Uterus (tissue), 4 donors: Measurements from ENCODE around the gene ITGAL. TPM values are rescaled to one million over a fixed set of nuclear protein-coding genes. Genes with fewer than 3 reads are reported as not detected.

Experiments used
- DNase-seq, 2 donors: peaks; one replicate each; pipeline ENCODE4 v3.0.0-alpha.2; 2019 to 2020
- H3K27ac ChIP-seq, 2 donors: fragments of 200-600 bp; sonication (generic); 1 replicate in 1 of 2; 2 replicates in 1 of 2; pipeline ENCODE4 v1.5.1; 2016 to 2018
- H3K27me3 ChIP-seq, 2 donors: fragments of 200-600 bp; sonication (generic); one replicate each; pipeline ENCODE4 v1.5.1; 2018 to 2019; ENCODE audit warnings: control low read depth in 1 of 2
- H3K36me3 ChIP-seq, 2 donors: fragments of 200-600 bp; sonication (generic); one replicate each; pipeline ENCODE4 v1.5.1; 2019; ENCODE audit warnings: control low read depth in 1 of 2
- H3K4me1 ChIP-seq, 2 donors: fragments of 200-600 bp; sonication (generic); one replicate each; pipeline ENCODE4 v1.5.1; 2018 to 2019; ENCODE audit warnings: control low read depth in 1 of 2
- H3K4me3 ChIP-seq, 2 donors: fragments of 200-600 bp; sonication (generic); 1 replicate in 1 of 2; 2 replicates in 1 of 2; pipeline ENCODE4 v1.5.1; 2018 to 2019; ENCODE audit warnings: mild to moderate bottlenecking in 1 of 2
- H3K9me3 ChIP-seq, 2 donors: fragments of 200-600 bp; sonication (generic); one replicate each; pipeline ENCODE4 v1.5.1; 2019; ENCODE audit warnings: control low read depth in 1 of 2
- POLR2A ChIP-seq, 2 donors: fragments of 450-650 bp; IDR thresholded peaks; one replicate each; pipeline ENCODE4 v1.6.1; 2016; ENCODE audit warnings: antibody characterized with exemption in 2 of 2, mild to moderate bottlenecking in 1 of 2, moderate library complexity in 1 of 2
- intact Hi-C: fragments of 100-400 bp; cut with DNase I; formaldehyde crosslinking; loops from one replicate; pipeline ENCODE4 v1.15.1; 2023; ENCODE audit warnings: low total_unique reads
- total RNA-seq, 4 donors: library from RNA; depleted of rRNA in 3 of 4; stranded (reverse); fragments of >200 nt in 3 of 4; gene quantifications; one replicate each; pipeline versions ENCODE4 v1.1.0 to v1.2.4, GENCODE V29; 2014 to 2023
- TF ChIP-seq, protein P1 (sequence below), 4 experiments: fragments of 200-600 bp in 2 of 4; fragments of 450-650 bp in 2 of 4; sonication (generic) in 2 of 4; IDR thresholded peaks; one replicate each; pipeline ENCODE4 v1.5.1; 2016 to 2019; ENCODE audit warnings: antibody characterized with exemption in 4 of 4, mild to moderate bottlenecking in 2 of 4, moderate library complexity in 1 of 4
- donor health status: DM: yes; HTN: yes; CAD: no.

ITGAL gene
- total RNA-seq, 4 donors from 2014 or later = 3.6 to 5.6 (median 4.7) TPM; not detected in 1

DNA sequence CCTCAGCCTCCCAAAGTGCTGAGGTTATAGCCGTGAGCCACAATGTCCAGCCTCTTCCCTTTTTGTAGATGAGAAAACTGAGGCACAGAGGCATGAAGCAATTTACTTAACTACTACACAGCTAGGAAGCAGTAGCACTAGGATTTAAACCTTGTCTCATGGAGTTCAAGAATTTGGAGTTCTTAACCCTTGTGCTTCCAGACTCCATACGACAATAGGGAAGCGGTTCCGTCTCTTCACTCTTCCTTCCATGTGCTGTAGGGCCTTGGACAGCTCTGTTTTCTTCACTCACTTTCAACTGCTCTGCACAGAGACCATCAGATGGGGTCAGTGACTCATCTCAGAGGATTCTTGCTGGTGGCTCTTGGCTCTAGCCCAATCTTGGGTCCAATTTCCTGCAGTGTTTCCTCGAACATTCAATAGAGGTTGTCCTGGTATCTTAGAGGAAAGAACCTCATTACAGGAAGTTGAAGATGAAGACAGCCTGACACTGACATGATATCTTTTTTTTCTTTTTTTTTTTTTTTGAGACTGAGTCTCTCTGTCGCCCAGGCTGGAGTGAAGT lies 19.3 kb downstream of the ITGAL start:
- TF ChIP-seq POLR2A (IDR thresholded peaks at IDR 0.05) = no peak
- TF ChIP-seq, protein P1, sequence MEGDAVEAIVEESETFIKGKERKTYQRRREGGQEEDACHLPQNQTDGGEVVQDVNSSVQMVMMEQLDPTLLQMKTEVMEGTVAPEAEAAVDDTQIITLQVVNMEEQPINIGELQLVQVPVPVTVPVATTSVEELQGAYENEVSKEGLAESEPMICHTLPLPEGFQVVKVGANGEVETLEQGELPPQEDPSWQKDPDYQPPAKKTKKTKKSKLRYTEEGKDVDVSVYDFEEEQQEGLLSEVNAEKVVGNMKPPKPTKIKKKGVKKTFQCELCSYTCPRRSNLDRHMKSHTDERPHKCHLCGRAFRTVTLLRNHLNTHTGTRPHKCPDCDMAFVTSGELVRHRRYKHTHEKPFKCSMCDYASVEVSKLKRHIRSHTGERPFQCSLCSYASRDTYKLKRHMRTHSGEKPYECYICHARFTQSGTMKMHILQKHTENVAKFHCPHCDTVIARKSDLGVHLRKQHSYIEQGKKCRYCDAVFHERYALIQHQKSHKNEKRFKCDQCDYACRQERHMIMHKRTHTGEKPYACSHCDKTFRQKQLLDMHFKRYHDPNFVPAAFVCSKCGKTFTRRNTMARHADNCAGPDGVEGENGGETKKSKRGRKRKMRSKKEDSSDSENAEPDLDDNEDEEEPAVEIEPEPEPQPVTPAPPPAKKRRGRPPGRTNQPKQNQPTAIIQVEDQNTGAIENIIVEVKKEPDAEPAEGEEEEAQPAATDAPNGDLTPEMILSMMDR (IDR thresholded peaks at IDR 0.05) = no peak
- DNase-seq = no peak
- intact Hi-C loops = no loop called here

DNA sequence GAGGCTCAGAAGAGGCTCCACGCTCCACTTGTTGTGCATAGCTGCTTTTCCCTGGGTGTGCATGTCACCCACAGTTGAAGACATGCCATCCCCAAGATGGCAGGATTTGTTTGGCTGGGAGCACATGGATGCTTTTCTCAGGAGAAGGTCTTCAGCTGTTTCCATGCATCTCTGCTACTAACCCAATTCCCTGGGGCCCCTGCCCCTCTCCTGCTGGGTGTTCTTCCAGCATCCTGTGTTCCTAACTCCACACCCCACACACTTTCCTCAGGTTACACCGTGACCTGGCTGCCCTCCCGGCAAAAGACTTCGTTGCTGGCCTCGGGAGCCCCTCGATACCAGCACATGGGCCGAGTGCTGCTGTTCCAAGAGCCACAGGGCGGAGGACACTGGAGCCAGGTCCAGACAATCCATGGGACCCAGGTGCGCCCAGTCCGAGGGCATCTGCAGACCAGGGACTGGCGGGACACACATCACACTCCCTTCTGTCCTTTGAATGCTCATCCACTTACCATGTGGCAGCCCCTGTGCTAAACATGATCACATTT lies 21.5 kb downstream of the ITGAL start:
- no peak for DNase-seq
- intact Hi-C loops = no loop called here
- Histone ChIP-seq H3K27me3 (no peaks in the 10 kb centered on the region), H3K4me3 (no peak overlapping the region), H3K27ac (no peak overlapping the region), H3K9me3 (no peaks in the 10 kb centered on the region), H3K4me1 (no peaks in the 10 kb centered on the region), H3K36me3 (no peaks in the 10 kb centered on the region)
- no peak for TF ChIP-seq POLR2A (IDR thresholded peaks at IDR 0.05)
- TF ChIP-seq, protein P1 (IDR thresholded peaks at IDR 0.05) = no peak

More for the DNA sequence above, 19.3 kb downstream of the ITGAL start:
- no peaks in the 10 kb centered on the region for H3K36me3 ChIP-seq
- no peaks in the 10 kb centered on the region for H3K27me3 ChIP-seq
- no peak overlapping the region for H3K4me3 ChIP-seq
- no peaks in the 10 kb centered on the region for H3K4me1 ChIP-seq
- H3K27ac ChIP-seq = no peak overlapping the region
- no peaks in the 10 kb centered on the region for H3K9me3 ChIP-seq

DNA sequence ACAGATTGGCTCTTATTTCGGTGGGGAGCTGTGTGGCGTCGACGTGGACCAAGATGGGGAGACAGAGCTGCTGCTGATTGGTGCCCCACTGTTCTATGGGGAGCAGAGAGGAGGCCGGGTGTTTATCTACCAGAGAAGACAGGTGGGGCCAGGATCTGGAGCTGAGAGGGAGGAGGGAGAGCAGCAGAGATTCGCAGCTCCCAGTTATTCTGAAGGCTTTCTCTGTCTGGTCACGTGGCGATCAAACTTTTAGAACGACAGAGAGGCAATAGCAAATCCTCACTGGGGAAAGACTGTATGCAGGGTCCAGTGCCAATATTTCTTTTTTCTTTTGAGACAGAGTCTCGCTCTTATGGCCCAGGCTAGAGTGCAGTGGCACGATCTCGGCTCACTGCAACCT lies 22.2 kb downstream of the ITGAL start:
- no peak for DNase-seq
- H3K4me3 ChIP-seq = no peak overlapping the region
- intact Hi-C loops = no loop called here
- H3K4me1 ChIP-seq = no peaks in the 10 kb centered on the region
- no peaks in the 10 kb centered on the region for H3K9me3 ChIP-seq
- no peak overlapping the region for H3K27ac ChIP-seq
- no peak for TF ChIP-seq POLR2A (IDR thresholded peaks at IDR 0.05)
- TF ChIP-seq, protein P1 (IDR thresholded peaks at IDR 0.05) = no peak
- no peaks in the 10 kb centered on the region for H3K36me3 ChIP-seq
- no peaks in the 10 kb centered on the region for H3K27me3 ChIP-seq

DNA sequence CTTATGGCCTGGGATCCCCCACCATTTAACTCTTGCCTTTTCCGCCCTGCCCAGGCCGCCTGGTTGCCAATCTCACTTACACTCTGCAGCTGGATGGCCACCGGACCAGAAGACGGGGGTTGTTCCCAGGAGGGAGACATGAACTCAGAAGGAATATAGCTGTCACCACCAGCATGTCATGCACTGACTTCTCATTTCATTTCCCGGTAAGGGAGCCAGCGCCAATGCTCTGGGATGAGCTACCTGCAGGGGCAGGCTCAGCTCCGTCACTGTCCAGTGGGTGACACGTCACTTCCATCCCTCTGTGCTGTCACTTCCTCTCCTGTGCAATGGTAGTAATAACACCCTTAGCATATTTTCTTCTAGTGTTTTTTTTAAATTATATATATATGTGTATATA lies 26.7 kb downstream of the ITGAL start:
- no peaks in the 10 kb centered on the region for H3K9me3 ChIP-seq
- TF ChIP-seq, protein P1 (IDR thresholded peaks at IDR 0.05) = no peak
- no peak for TF ChIP-seq POLR2A (IDR thresholded peaks at IDR 0.05)
- DNase-seq = no peak
- H3K4me3 ChIP-seq = no peak overlapping the region
- no peaks in the 10 kb centered on the region for H3K27me3 ChIP-seq
- H3K4me1 ChIP-seq = no peaks in the 10 kb centered on the region
- no peaks in the 10 kb centered on the region for H3K36me3 ChIP-seq
- intact Hi-C loops = no loop called here
- no peak overlapping the region for H3K27ac ChIP-seq

DNA sequence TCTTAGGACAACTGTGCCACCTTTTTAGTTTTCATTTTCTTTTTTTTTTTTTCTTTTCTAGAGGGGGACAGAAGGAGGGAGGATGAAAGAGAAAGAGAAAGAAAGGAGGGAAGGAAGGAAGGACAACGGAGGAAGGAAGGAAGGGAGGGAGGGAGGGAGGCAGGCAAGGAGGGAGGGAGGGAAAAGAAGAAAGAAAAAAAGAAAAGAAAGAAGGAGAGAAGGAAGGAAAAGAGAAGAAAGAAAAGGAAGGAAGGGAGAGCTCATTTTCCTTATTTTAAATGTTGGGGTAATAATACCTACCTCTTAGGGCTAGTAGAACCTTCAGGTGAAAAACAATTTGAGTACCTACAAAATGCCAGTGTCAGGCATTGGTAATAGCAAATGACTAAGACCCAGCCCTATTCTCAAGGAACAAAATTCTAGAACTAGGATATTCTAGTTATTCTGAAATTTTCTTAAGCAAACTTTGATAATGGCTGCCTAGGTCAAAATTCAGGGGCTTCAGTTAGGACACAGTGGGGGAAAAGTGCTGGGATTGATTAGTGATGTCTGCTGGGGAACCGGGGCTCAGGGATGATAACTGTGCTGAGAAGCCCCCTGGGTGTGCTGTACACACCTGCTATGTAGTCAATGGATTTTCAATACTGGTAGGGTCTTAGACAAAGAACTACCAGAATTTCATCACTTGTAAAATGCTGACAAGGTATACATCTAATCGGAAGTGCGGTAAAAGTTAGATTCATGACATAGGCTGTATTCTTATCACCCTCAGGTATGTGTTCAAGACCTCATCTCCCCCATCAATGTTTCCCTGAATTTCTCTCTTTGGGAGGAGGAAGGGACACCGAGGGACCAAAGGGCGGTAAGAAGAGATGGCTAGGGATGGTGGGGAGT lies 31.1 kb downstream of the ITGAL start:
- H3K36me3 ChIP-seq = no peaks in the 10 kb centered on the region
- intact Hi-C loops = no loop called here
- H3K4me1 ChIP-seq = no peaks in the 10 kb centered on the region
- H3K27ac ChIP-seq = no peak overlapping the region
- H3K9me3 ChIP-seq = no peaks in the 10 kb centered on the region
- H3K4me3 ChIP-seq = no peak overlapping the region
- H3K27me3 ChIP-seq = no peaks in the 10 kb centered on the region
- TF ChIP-seq, protein P1 (IDR thresholded peaks at IDR 0.05) = no peak
- TF ChIP-seq POLR2A (IDR thresholded peaks at IDR 0.05) = no peak
- no peak for DNase-seq
